B cell (primary cell): ENCODE data around the gene RAD51B. TPM values are rescaled to one million over a fixed set of nuclear protein-coding genes. Genes with fewer than 3 reads are reported as not detected.

ENCODE experiments used
- ATAC-seq: fragments of 200-7000 bp; cut with Tn5 transposase; one replicate; pipeline ENCODE4 v1.10.0; 2021; ENCODE audit warnings: low read depth, mild to moderate bottlenecking, moderate number of reproducible peaks, moderate library complexity
- CTCF ChIA-PET: fragments of 350-600 bp; sonication (Branson Sonifier 250); formaldehyde crosslinking; loops from one replicate; lab custom pipeline; 2021; ENCODE audit warnings: antibody characterized with exemption, inconsistent platforms; lab: Charles Lee
- POLR2A ChIA-PET: fragments of 350-600 bp; sonication (Branson Sonifier 250); formaldehyde crosslinking; loops from one replicate; lab custom pipeline; 2021; ENCODE audit warnings: antibody characterized with exemption; lab: Charles Lee
- DNase-seq: peaks from one replicate; pipeline ENCODE4 v3.0.0; 2013
- H2AFZ ChIP-seq: 2 replicates; pipeline ENCODE4 v1.6.1; 2012; ENCODE audit warnings: mild to moderate bottlenecking, low read depth, low read length; ENCODE audit not compliant: insufficient read depth, poor library complexity, severe bottlenecking
- H3K27ac ChIP-seq, 2 donors: 1 replicate in 1 of 2; 2 replicates in 1 of 2; pipeline ENCODE4 v1.5.1; 2012 to 2013; ENCODE audit warnings: low read length in 2 of 2, mild to moderate bottlenecking in 2 of 2, moderate library complexity in 1 of 2
- H3K27me3 ChIP-seq, 4 experiments: fragments of 200-600 bp in 1 of 4; sonication (generic) in 1 of 4; replicated peaks in 1 of 4; 1 replicate in 2 of 4; 2 replicates in 2 of 4; pipeline versions ENCODE4 v1.6.1 to v1.7.0; 2013 to 2016; ENCODE audit warnings: low read length in 3 of 4, mild to moderate bottlenecking in 2 of 4, mixed read lengths in 1 of 4, moderate library complexity in 1 of 4; ENCODE audit not compliant: insufficient read depth in 4 of 4, control insufficient read depth in 3 of 4; ENCODE audit errors: control extremely low read depth in 1 of 4
- H3K36me3 ChIP-seq, 2 experiments: replicated peaks in 1 of 2; 1 replicate in 1 of 2; 2 replicates in 1 of 2; pipeline versions ENCODE4 v1.6.1 to v1.7.1; 2013; ENCODE audit warnings: low read length in 1 of 2; ENCODE audit not compliant: insufficient read depth in 2 of 2, control insufficient read depth in 1 of 2; ENCODE audit errors: control extremely low read depth in 1 of 2, extremely low read depth in 1 of 2
- H3K4me1 ChIP-seq, 2 donors: fragments of 200-600 bp in 1 of 2; sonication (generic) in 1 of 2; 1 replicate in 1 of 2; 2 replicates in 1 of 2; pipeline versions ENCODE4 v1.5.1 to v1.6.1; 2013 to 2017; ENCODE audit warnings: low read length in 2 of 2; ENCODE audit not compliant: control insufficient read depth in 2 of 2, insufficient read depth in 2 of 2
- H3K4me2 ChIP-seq: replicated peaks from 2 replicates; pipeline ENCODE3; 2012; ENCODE audit warnings: mild to moderate bottlenecking, low read depth, low read length; ENCODE audit not compliant: poor library complexity, severe bottlenecking
- H3K4me3 ChIP-seq, 5 experiments: fragments of 200-600 bp in 1 of 5; sonication (generic) in 1 of 5; 1 replicate in 3 of 5; 2 replicates in 2 of 5; pipeline versions ENCODE4 v1.5.1 to v1.7.0; 2011 to 2016; ENCODE audit warnings: low read length in 4 of 5, mild to moderate bottlenecking in 4 of 5, low read depth in 2 of 5, control low read depth in 1 of 5, moderate library complexity in 1 of 5; ENCODE audit not compliant: insufficient read depth in 1 of 5; ENCODE audit errors: control extremely low read depth in 1 of 5, extremely low read depth in 1 of 5
- H3K79me2 ChIP-seq: fragments of 200-600 bp; sonication (generic); one replicate; pipeline ENCODE4 v1.6.0; 2016; ENCODE audit warnings: low read length; ENCODE audit not compliant: control insufficient read depth, insufficient read depth
- H3K9ac ChIP-seq: fragments of 200-600 bp; sonication (generic); 2 replicates; pipeline ENCODE4 v1.6.1; 2017; ENCODE audit warnings: mild to moderate bottlenecking, low read length, moderate library complexity
- H3K9me3 ChIP-seq, 3 donors: one replicate each; pipeline versions ENCODE4 v1.6.1 to v1.7.1; 2013; ENCODE audit warnings: low read length in 2 of 3; ENCODE audit not compliant: control insufficient read depth in 2 of 3, insufficient read depth in 1 of 3; ENCODE audit errors: control extremely low read depth in 1 of 3
- H4K20me1 ChIP-seq: 2 replicates; pipeline ENCODE4 v1.6.0; 2012; ENCODE audit warnings: mild to moderate bottlenecking, low read length; ENCODE audit not compliant: insufficient read depth, control insufficient read depth, poor library complexity, severe bottlenecking
- H3K27ac Mint-ChIP-seq: one replicate; pipeline ENCODE4 v1.8.0; 2021; ENCODE audit warnings: mixed read lengths
- H3K27me3 Mint-ChIP-seq: one replicate; pipeline ENCODE4 v1.8.0; 2021; ENCODE audit warnings: mixed read lengths
- H3K4me1 Mint-ChIP-seq: one replicate; pipeline ENCODE4 v1.8.0; 2021; ENCODE audit warnings: mixed read lengths
- H3K4me3 Mint-ChIP-seq: one replicate; pipeline ENCODE4 v1.8.0; 2021; ENCODE audit warnings: mixed read lengths
- H3K9me3 Mint-ChIP-seq: one replicate; pipeline ENCODE4 v1.8.0; 2022; ENCODE audit warnings: mixed read lengths; ENCODE audit not compliant: insufficient read depth
- EZH2 ChIP-seq: IDR thresholded peaks from 2 replicates; pipeline ENCODE4 v1.6.1; 2012; ENCODE audit warnings: borderline replicate concordance, low read depth, mild to moderate bottlenecking, moderate library complexity, low read length; ENCODE audit not compliant: insufficient read depth, poor library complexity, severe bottlenecking
- WGBS: methylation state at CpG from one replicate; pipeline ENCODE4 v1.1.5; 2013; ENCODE audit warnings: missing lambda C conversion rate; ENCODE audit not compliant: insufficient coverage; 5-methylcytosine and 5-hydroxymethylcytosine counted together
- intact Hi-C: fragments of 100-400 bp; cut with micrococcal nuclease; formaldehyde crosslinking; loops from one replicate; pipeline ENCODE4 v1.10.0; 2022
- polyA plus RNA-seq: library from polyadenylated mRNA; depleted of rRNA; stranded (reverse); fragments of >200 nt; gene quantifications from 2 replicates; pipeline ENCODE4 v1.2.3, GENCODE V29; 2012
- total RNA-seq, 2 donors: library from RNA; stranded (reverse); fragments of 120-200 nt in 1 of 2; gene quantifications; 1 replicate in 1 of 2; 2 replicates in 1 of 2; pipeline versions ENCODE4 v1.2.3 to v1.2.4, GENCODE V29; 2013 to 2022
- TF ChIP-seq, protein P1 (sequence below): fragments of 200-600 bp; IDR thresholded peaks from one replicate; pipeline ENCODE4 v1.8.0; 2022; ENCODE audit warnings: antibody characterized with exemption, mild to moderate bottlenecking

Gene RAD51B
- total and polyA plus RNA-seq, 2 donors (not counting 1 experiment from before 2014, with no cell fraction given) = 6.5 to 60.6 TPM

DNA sequence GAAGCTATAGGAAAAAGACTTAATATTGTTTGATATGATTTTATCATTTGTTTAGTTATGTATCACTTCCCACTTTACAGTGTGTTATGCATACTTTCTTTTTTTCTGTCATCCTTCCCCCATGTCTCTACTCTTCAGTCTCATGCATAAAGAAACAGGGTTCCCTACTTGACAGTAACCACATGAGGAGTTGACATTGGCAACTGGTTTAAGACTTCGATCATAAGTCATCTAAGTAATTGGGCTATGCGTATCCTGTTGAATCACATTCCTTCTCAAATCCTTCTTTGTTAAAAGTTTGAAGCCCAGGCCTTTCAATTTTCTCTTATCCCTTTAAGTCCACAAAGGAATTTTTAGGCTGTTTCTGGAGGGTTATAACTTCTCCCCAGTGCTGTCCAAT is 358.7 kb downstream of the RAD51B start:
- Mint-ChIP-seq H3K27me3 (no peaks in the 10 kb centered on the region), H3K9me3 (no peaks in the 10 kb centered on the region), H3K27ac (no peak overlapping the region), H3K4me1 (peaks cover 24% of the 10 kb centered on the region), H3K4me3 (no peak overlapping the region)
- no peak overlapping the region for H3K4me2 ChIP-seq
- H3K9me3 ChIP-seq = no peaks in the 10 kb centered on the region
- no peaks in the 10 kb centered on the region for H4K20me1 ChIP-seq
- H3K27me3 ChIP-seq = no peaks in the 10 kb centered on the region
- H3K79me2 ChIP-seq = no peaks in the 10 kb centered on the region
- no peaks in the 10 kb centered on the region for H3K36me3 ChIP-seq
- H3K27ac ChIP-seq = no peak overlapping the region
- TF ChIP-seq EZH2 = no peak
- TF ChIP-seq, protein P1, sequence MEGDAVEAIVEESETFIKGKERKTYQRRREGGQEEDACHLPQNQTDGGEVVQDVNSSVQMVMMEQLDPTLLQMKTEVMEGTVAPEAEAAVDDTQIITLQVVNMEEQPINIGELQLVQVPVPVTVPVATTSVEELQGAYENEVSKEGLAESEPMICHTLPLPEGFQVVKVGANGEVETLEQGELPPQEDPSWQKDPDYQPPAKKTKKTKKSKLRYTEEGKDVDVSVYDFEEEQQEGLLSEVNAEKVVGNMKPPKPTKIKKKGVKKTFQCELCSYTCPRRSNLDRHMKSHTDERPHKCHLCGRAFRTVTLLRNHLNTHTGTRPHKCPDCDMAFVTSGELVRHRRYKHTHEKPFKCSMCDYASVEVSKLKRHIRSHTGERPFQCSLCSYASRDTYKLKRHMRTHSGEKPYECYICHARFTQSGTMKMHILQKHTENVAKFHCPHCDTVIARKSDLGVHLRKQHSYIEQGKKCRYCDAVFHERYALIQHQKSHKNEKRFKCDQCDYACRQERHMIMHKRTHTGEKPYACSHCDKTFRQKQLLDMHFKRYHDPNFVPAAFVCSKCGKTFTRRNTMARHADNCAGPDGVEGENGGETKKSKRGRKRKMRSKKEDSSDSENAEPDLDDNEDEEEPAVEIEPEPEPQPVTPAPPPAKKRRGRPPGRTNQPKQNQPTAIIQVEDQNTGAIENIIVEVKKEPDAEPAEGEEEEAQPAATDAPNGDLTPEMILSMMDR = no peak
- WGBS = 80% methylated on average over 1 of the region's 2 CpGs
- POLR2A ChIA-PET = no interaction called here
- no peak overlapping the region for H3K9ac ChIP-seq
- intact Hi-C loops = no loop called here
- H3K4me1 ChIP-seq = peaks cover 4 to 7% of the 10 kb centered on the region in 2 donors
- DNase-seq = no peak
- H2AFZ ChIP-seq = no peak overlapping the region
- H3K4me3 ChIP-seq = no peak overlapping the region
- CTCF ChIA-PET = interaction anchor here (0.6 kb wide), 1 partner anchor 160 kb away, joined by 3 read pairs; no protein-coding TSS in a partner anchor
- no peak for ATAC-seq

DNA sequence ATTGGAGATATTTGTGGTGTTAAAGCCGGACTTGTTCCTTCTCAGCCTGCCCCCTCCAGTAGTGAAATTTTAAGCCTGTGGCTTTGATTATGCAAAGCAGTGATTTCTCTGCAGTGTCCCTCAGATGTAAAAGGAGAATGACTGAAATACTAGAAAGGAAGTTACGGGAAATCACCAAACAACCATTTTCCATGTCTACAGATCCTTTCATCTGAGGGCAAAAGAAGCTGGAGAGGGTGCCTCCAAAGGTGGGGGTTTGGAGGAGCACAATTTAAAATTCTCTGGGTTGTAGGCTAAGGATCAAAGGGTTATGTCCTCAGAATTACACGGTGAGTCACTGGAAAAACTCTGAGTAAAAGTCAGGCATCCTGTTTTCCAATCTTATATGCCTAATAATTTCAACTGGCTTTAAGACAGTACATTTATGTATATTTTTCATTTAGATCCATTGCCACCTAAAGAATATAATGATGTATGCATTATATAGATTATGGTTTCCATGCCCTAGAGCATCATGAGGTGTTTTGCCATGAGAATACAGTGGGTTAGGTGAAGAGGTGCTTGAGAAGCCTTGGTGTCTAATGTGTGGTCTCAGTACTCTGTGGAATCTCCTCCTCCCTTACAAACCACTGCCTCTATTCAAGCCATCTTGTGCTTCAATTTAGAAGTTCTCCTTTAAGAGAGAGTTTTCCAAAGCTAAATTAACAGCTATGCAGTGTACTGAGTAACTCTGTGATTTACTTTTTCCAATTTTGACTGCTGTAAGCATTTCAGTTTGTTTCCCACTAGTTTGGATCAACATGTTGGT is 362.1 kb downstream of the RAD51B start:
- H3K9me3 Mint-ChIP-seq = no peaks in the 10 kb centered on the region
- Histone ChIP-seq H3K4me2 (no peak overlapping the region), H3K79me2 (no peaks in the 10 kb centered on the region), H3K9ac (no peak overlapping the region), H4K20me1 (no peaks in the 10 kb centered on the region), H3K27me3 (no peaks in the 10 kb centered on the region), H3K9me3 (no peaks in the 10 kb centered on the region), H3K27ac (no peak overlapping the region), H3K4me1 (peaks cover 4 to 7% of the 10 kb centered on the region in 2 donors), H3K4me3 (no peak overlapping the region), H3K36me3 (no peaks in the 10 kb centered on the region), H2AFZ (no peak overlapping the region)
- WGBS = no CpG with 5 or more reads among the region's 3 CpGs
- H3K27ac Mint-ChIP-seq = no peak overlapping the region
- TF ChIP-seq, protein P1 = no peak
- no peak for TF ChIP-seq EZH2
- ChIA-PET CTCF (no interaction called here), POLR2A (no interaction called here)
- no peaks in the 10 kb centered on the region for H3K27me3 Mint-ChIP-seq
- peaks cover 24% of the 10 kb centered on the region for H3K4me1 Mint-ChIP-seq
- H3K4me3 Mint-ChIP-seq = no peak overlapping the region
- DNase-seq (no peak), ATAC-seq (no peak)
- intact Hi-C loops = no loop called here
